Measurements from ENCODE around the gene GJB3.
"Not testable (repeated sequence)": the region's sequence is repeated elsewhere in the genome, so short reads cannot be mapped to it uniquely, and the experiment has no call there.

DNA sequence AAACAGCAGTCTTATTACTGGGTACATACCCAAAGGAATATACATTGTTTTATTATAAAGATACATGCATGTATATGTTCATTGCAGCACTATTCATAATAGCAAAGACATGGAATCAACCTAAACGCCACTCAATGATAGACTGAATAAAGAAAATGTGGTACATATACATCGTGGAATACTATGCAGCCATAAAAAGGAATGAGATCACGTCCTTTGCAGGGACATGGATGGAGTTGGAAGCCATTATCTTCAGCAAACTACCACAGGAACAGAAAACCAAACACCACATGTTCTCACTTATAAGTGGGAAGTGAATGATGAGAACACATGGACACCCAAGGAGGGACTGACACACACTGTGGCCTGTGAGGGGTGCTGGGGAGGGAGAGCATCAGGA is 29.8 kb downstream of the GJB3 start:
- not testable (repeated sequence) for TF ChIP-seq CTCF, POLR2A (IDR thresholded peaks at IDR 0.05)

Measured in lower leg skin (tissue), 3 donors.